ENCODE results near the gene FHIT.

Gene FHIT

DNA sequence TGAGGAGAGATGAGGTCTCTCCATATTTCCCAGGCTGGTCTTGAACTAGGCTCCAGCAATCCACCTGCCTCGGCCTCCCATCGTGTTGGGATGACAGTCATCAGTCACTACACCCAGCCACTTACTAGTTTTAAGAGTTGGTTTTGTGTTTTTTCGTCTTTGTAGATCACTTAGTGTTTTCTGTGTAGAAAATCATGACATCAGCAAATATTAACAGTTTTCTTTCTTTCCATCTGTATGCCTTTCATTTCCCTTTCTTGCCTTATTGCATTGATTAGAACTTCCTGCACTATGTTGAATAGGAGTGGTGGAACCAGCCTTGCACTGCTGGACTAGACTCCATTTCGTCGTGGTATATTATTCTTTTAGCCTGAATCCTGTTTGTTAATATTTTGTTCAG is 415.5 kb downstream of the FHIT start:
- no peak for TF ChIP-seq POLR2AphosphoS5 (IDR thresholded peaks at IDR 0.05; ENCODE audit: low read depth, low read length)
- no peak for TF ChIP-seq FOXP2 (optimal IDR thresholded peaks at IDR 0.05; ENCODE audit: borderline replicate concordance, extremely low read depth, extremely low read length, insufficient read depth)
- no peak for TF ChIP-seq SIN3A (IDR thresholded peaks at IDR 0.05; ENCODE audit: borderline replicate concordance, insufficient read depth, low read length)
- TF ChIP-seq, protein P1, sequence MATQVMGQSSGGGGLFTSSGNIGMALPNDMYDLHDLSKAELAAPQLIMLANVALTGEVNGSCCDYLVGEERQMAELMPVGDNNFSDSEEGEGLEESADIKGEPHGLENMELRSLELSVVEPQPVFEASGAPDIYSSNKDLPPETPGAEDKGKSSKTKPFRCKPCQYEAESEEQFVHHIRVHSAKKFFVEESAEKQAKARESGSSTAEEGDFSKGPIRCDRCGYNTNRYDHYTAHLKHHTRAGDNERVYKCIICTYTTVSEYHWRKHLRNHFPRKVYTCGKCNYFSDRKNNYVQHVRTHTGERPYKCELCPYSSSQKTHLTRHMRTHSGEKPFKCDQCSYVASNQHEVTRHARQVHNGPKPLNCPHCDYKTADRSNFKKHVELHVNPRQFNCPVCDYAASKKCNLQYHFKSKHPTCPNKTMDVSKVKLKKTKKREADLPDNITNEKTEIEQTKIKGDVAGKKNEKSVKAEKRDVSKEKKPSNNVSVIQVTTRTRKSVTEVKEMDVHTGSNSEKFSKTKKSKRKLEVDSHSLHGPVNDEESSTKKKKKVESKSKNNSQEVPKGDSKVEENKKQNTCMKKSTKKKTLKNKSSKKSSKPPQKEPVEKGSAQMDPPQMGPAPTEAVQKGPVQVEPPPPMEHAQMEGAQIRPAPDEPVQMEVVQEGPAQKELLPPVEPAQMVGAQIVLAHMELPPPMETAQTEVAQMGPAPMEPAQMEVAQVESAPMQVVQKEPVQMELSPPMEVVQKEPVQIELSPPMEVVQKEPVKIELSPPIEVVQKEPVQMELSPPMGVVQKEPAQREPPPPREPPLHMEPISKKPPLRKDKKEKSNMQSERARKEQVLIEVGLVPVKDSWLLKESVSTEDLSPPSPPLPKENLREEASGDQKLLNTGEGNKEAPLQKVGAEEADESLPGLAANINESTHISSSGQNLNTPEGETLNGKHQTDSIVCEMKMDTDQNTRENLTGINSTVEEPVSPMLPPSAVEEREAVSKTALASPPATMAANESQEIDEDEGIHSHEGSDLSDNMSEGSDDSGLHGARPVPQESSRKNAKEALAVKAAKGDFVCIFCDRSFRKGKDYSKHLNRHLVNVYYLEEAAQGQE (IDR thresholded peaks at IDR 0.05; ENCODE audit: insufficient read depth in 1 of 2, low read depth in 2 of 2, low read length in 2 of 2): no peak
- TF ChIP-seq TAF1 (IDR thresholded peaks at IDR 0.05; ENCODE audit: borderline replicate concordance, insufficient read depth, low read length): no peak

DNA sequence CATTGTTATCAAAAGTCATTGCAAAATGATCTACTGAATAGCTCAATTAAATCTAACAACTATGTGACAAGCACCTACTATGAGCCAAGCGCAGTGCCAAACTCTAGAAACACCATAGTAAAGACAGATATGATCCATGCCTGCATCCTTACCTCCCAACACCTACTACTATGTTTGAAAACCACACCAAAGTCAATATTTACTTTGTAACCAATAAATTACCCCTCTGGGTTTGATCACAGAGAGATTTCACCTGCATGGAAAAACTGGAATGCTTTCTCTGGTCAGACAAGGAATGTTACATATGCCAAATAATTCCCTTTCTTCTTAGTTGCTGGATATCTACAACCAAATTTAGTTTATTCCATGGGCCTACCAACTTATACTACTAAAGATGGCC is 422.2 kb downstream of the FHIT start:
- no peak for TF ChIP-seq SIN3A (IDR thresholded peaks at IDR 0.05; ENCODE audit: borderline replicate concordance, insufficient read depth, low read length)
- no peak for TF ChIP-seq FOXP2 (optimal IDR thresholded peaks at IDR 0.05; ENCODE audit: borderline replicate concordance, extremely low read depth, extremely low read length, insufficient read depth)
- TF ChIP-seq, protein P1 (IDR thresholded peaks at IDR 0.05; ENCODE audit: insufficient read depth in 1 of 2, low read depth in 2 of 2, low read length in 2 of 2): no peak
- TF ChIP-seq POLR2AphosphoS5 (IDR thresholded peaks at IDR 0.05; ENCODE audit: low read depth, low read length): no peak
- no peak for TF ChIP-seq TAF1 (IDR thresholded peaks at IDR 0.05; ENCODE audit: borderline replicate concordance, insufficient read depth, low read length)

- TF ChIP-seq TAF1 (IDR thresholded peaks at IDR 0.05; ENCODE audit: borderline replicate concordance, insufficient read depth, low read length): no peak
- no peak for TF ChIP-seq FOXP2 (optimal IDR thresholded peaks at IDR 0.05; ENCODE audit: borderline replicate concordance, extremely low read depth, extremely low read length, insufficient read depth)
- no peak for TF ChIP-seq SIN3A (IDR thresholded peaks at IDR 0.05; ENCODE audit: borderline replicate concordance, insufficient read depth, low read length)
- TF ChIP-seq, protein P1 (IDR thresholded peaks at IDR 0.05; ENCODE audit: insufficient read depth in 1 of 2, low read depth in 2 of 2, low read length in 2 of 2): no peak
- no peak for TF ChIP-seq POLR2AphosphoS5 (IDR thresholded peaks at IDR 0.05; ENCODE audit: low read depth, low read length)
These were observed 423.6 kb downstream of the FHIT start for GRCh38 chr3:60827666-60828065.

- TF ChIP-seq SIN3A (IDR thresholded peaks at IDR 0.05; ENCODE audit: borderline replicate concordance, insufficient read depth, low read length): no peak
- TF ChIP-seq, protein P1 (IDR thresholded peaks at IDR 0.05; ENCODE audit: insufficient read depth in 1 of 2, low read depth in 2 of 2, low read length in 2 of 2): no peak
- TF ChIP-seq TAF1 (IDR thresholded peaks at IDR 0.05; ENCODE audit: borderline replicate concordance, insufficient read depth, low read length): no peak
- TF ChIP-seq FOXP2 (optimal IDR thresholded peaks at IDR 0.05; ENCODE audit: borderline replicate concordance, extremely low read depth, extremely low read length, insufficient read depth): no peak
- no peak for TF ChIP-seq POLR2AphosphoS5 (IDR thresholded peaks at IDR 0.05; ENCODE audit: low read depth, low read length)
These were observed 424.7 kb downstream of the FHIT start for GRCh38 chr3:60826511-60826910.

GRCh38 chr3:60812502-60812901 is 438.8 kb downstream of the FHIT start:
- TF ChIP-seq SIN3A (IDR thresholded peaks at IDR 0.05; ENCODE audit: borderline replicate concordance, insufficient read depth, low read length): no peak
- no peak for TF ChIP-seq TAF1 (IDR thresholded peaks at IDR 0.05; ENCODE audit: borderline replicate concordance, insufficient read depth, low read length)
- TF ChIP-seq, protein P1 (IDR thresholded peaks at IDR 0.05; ENCODE audit: insufficient read depth in 1 of 2, low read depth in 2 of 2, low read length in 2 of 2): no peak
- TF ChIP-seq FOXP2 (optimal IDR thresholded peaks at IDR 0.05; ENCODE audit: borderline replicate concordance, extremely low read depth, extremely low read length, insufficient read depth): no peak
- no peak for TF ChIP-seq POLR2AphosphoS5 (IDR thresholded peaks at IDR 0.05; ENCODE audit: low read depth, low read length)
